Natural killer cell (primary cell): Measurements from ENCODE around the gene MLLT1. TPM values are rescaled to one million over a fixed set of nuclear protein-coding genes. Genes with fewer than 3 reads are reported as not detected.

Source experiments
- ATAC-seq, 3 donors: fragments of 150-1000 bp in 2 of 3; fragments of 200-7000 bp in 1 of 3; cut with Tn5 transposase; 1 replicate in 1 of 3; 2 replicates in 2 of 3; pipeline ENCODE4 v1.10.0; 2021; ENCODE audit warnings: mild to moderate bottlenecking in 2 of 3, moderate library complexity in 2 of 3
- DNase-seq, 2 donors: peaks; one replicate each; pipeline versions ENCODE4 v3.0.0 to v3.0.0-alpha.2; 2013 to 2021; ENCODE audit warnings: mixed read lengths in 1 of 2
- H3K27ac ChIP-seq: one replicate; pipeline ENCODE4 v1.5.1; 2013; ENCODE audit warnings: mild to moderate bottlenecking, low read length
- H3K27me3 ChIP-seq: one replicate; pipeline ENCODE4 v1.6.1; 2013; ENCODE audit warnings: low read length; ENCODE audit not compliant: control insufficient read depth, insufficient read depth
- H3K36me3 ChIP-seq: one replicate; pipeline ENCODE4 v1.6.1; 2013; ENCODE audit warnings: low read length; ENCODE audit not compliant: control insufficient read depth, insufficient read depth
- H3K4me1 ChIP-seq: one replicate; pipeline ENCODE4 v1.6.1; 2013; ENCODE audit warnings: low read length; ENCODE audit not compliant: control insufficient read depth, insufficient read depth
- H3K4me3 ChIP-seq: one replicate; pipeline ENCODE4 v1.5.1; 2013; ENCODE audit warnings: low read length
- H3K9me3 ChIP-seq: one replicate; pipeline ENCODE4 v1.6.1; 2013; ENCODE audit warnings: low read length; ENCODE audit not compliant: control insufficient read depth, insufficient read depth
- H3K27ac Mint-ChIP-seq, 2 donors: one replicate each; pipeline ENCODE4 v1.8.0; 2022; ENCODE audit warnings: mild to moderate bottlenecking in 2 of 2, mixed read lengths in 2 of 2, moderate library complexity in 1 of 2
- H3K27me3 Mint-ChIP-seq, 2 donors: one replicate each; pipeline ENCODE4 v1.8.0; 2022; ENCODE audit warnings: low read depth in 2 of 2, mixed read lengths in 2 of 2
- H3K36me3 Mint-ChIP-seq: one replicate; pipeline ENCODE4 v1.8.0; 2022; ENCODE audit warnings: mixed read lengths
- H3K4me1 Mint-ChIP-seq, 2 donors: one replicate each; pipeline ENCODE4 v1.8.0; 2022; ENCODE audit warnings: mixed read lengths in 2 of 2
- H3K4me3 Mint-ChIP-seq: one replicate; pipeline ENCODE4 v1.8.0; 2022; ENCODE audit warnings: mild to moderate bottlenecking, moderate library complexity, mixed read lengths
- H3K9me3 Mint-ChIP-seq, 2 donors: one replicate each; pipeline ENCODE4 v1.8.0; 2022; ENCODE audit warnings: mixed read lengths in 2 of 2
- CTCF ChIP-seq: fragments of 200-600 bp; IDR thresholded peaks from one replicate; pipeline ENCODE4 v1.8.0; 2022; ENCODE audit warnings: antibody characterized with exemption
- WGBS: methylation state at CpG from one replicate; pipeline ENCODE4 v1.1.7; 2013; ENCODE audit warnings: missing lambda C conversion rate; ENCODE audit not compliant: insufficient coverage; 5-methylcytosine and 5-hydroxymethylcytosine counted together
- intact Hi-C: fragments of 100-400 bp; cut with micrococcal nuclease; formaldehyde crosslinking; loops from one replicate; pipeline ENCODE4 v1.14.2; 2022
- total RNA-seq, 4 donors: library from RNA; stranded (reverse); fragments of 120-200 nt in 1 of 4; gene quantifications; one replicate each; pipeline versions ENCODE4 v1.2.3 to v1.2.4, GENCODE V29; 2013 to 2022

The MLLT1 gene
- total RNA-seq, 3 donors from 2014 or later (not counting 1 experiment from before 2014, with no cell fraction given): 30.2 to 43.8 (median 36.6) TPM

- Histone ChIP-seq H3K9me3 (no peaks in the 10 kb centered on the region), H3K4me3 (no peak overlapping the region), H3K27me3 (no peaks in the 10 kb centered on the region), H3K27ac (no peak overlapping the region), H3K36me3 (peaks cover 5% of the 10 kb centered on the region), H3K4me1 (peaks cover 21% of the 10 kb centered on the region)
- Mint-ChIP-seq H3K36me3 (no peaks in the 10 kb centered on the region), H3K27me3 (no peaks in the 10 kb centered on the region), H3K27ac (no peak overlapping the region), H3K9me3 (no peaks in the 10 kb centered on the region), H3K4me3 (no peak overlapping the region), H3K4me1 (peaks cover 0 to 27% of the 10 kb centered on the region in 2 donors)
- intact Hi-C loops: no loop called here
- WGBS: 97% methylated on average over 9 of the region's 9 CpGs
- TF ChIP-seq CTCF: no peak
- ATAC-seq: no peak
- DNase-seq: no peak
These were observed 19.4 kb downstream of the MLLT1 start for GRCh38 chr19:6260376-6260775.

GRCh38 chr19:6259312-6259861 is 20.4 kb downstream of the MLLT1 start:
- peaks cover 21% of the 10 kb centered on the region for H3K4me1 ChIP-seq
- no peaks in the 10 kb centered on the region for H3K36me3 Mint-ChIP-seq
- ATAC-seq: no peak
- H3K9me3 ChIP-seq: no peaks in the 10 kb centered on the region
- 98% methylated on average over 8 of the region's 12 CpGs for WGBS
- H3K27me3 ChIP-seq: no peaks in the 10 kb centered on the region
- no peak for DNase-seq
- H3K27ac Mint-ChIP-seq: no peak overlapping the region
- no peak for TF ChIP-seq CTCF
- H3K4me3 ChIP-seq: no peak overlapping the region
- peaks cover 0 to 31% of the 10 kb centered on the region in 2 donors for H3K4me1 Mint-ChIP-seq
- no peaks in the 10 kb centered on the region for H3K9me3 Mint-ChIP-seq
- H3K4me3 Mint-ChIP-seq: no peak overlapping the region
- intact Hi-C loops: no loop called here
- H3K27me3 Mint-ChIP-seq: no peaks in the 10 kb centered on the region
- no peak overlapping the region for H3K27ac ChIP-seq
- peaks cover 5% of the 10 kb centered on the region for H3K36me3 ChIP-seq

- peaks cover 5% of the 10 kb centered on the region for H3K36me3 ChIP-seq
- no peak for TF ChIP-seq CTCF
- no peak overlapping the region for H3K4me3 ChIP-seq
- Mint-ChIP-seq H3K36me3 (no peaks in the 10 kb centered on the region), H3K27ac (no peak overlapping the region), H3K4me1 (peaks cover 0 to 31% of the 10 kb centered on the region in 2 donors), H3K27me3 (no peaks in the 10 kb centered on the region), H3K9me3 (no peaks in the 10 kb centered on the region), H3K4me3 (no peak overlapping the region)
- H3K4me1 ChIP-seq: peaks cover 21% of the 10 kb centered on the region
- no peaks in the 10 kb centered on the region for H3K9me3 ChIP-seq
- H3K27ac ChIP-seq: no peak overlapping the region
- intact Hi-C loops: no loop called here
- 95% methylated on average over 15 of the region's 15 CpGs for WGBS
- H3K27me3 ChIP-seq: no peaks in the 10 kb centered on the region
- DNase-seq (no peak), ATAC-seq (no peak)
These were observed 20.9 kb downstream of the MLLT1 start for GRCh38 chr19:6258812-6259311.
